ENCODE data around the gene TGM1.
"Not testable (repeated sequence)": the region's sequence is repeated elsewhere in the genome, so short reads cannot be mapped to it uniquely, and the experiment has no call there.

The TGM1 gene

DNA sequence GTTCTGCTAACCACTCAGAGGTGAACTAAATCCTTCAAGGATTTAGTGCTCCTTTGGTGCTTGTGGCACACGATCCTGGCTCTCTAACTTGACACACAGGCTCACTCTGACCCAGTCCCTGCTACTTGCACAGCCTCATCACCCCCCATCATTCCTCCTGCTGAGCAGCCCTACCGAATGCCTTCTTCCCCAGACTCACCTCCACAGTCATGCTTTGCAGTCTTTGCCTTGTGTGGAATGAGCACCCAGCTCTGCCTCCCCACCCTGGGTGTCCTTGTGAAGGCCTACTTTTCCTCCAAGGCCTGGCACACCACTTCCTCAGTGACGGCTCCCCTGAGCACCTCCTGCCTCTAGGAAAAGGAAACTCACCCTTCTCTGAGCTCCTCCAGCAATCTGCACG is 12.6 kb downstream of the TGM1 start:
- no peak for TF ChIP-seq CTCF (IDR thresholded peaks at IDR 0.05; ENCODE audit: control insufficient read depth, insufficient read depth, low read depth, low read length, missing control alignments)
- no peak for DNase-seq (ENCODE audit: low read depth)
- no peak overlapping the region for H3K4me3 ChIP-seq (ENCODE audit: control insufficient read depth, low read depth, low read length)

- no peak for TF ChIP-seq CTCF (IDR thresholded peaks at IDR 0.05; ENCODE audit: control insufficient read depth, insufficient read depth, low read depth, low read length, missing control alignments)
- DNase-seq (ENCODE audit: low read depth), result no peak
- no peak overlapping the region for H3K4me3 ChIP-seq (ENCODE audit: control insufficient read depth, low read depth, low read length)
Observed at GRCh38 chr14:24249230-24250021, 13.6 kb downstream of the TGM1 start.

DNA sequence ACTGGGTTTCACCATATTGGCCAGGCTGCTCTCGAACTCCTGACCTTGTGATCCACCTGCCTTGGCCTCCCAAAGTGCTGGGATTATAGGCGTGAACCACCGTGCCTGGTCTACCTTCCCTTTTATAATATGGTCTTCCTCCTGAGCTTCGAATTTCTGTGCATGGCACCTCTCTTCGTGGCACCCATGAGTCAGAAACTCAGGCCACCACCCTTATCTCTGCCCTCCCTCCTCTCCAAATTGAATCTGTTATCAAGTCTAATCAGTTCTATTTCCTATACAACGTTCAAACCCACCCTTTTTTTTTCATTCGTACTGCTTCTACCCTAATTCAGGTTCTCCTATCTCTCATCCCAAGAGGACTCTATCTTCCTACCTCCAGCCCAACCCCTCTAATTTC is 15.6 kb downstream of the TGM1 start:
- no peak for DNase-seq (ENCODE audit: low read depth)
- H3K4me3 ChIP-seq (ENCODE audit: control insufficient read depth, low read depth, low read length), result no peak overlapping the region
- no peak for TF ChIP-seq CTCF (IDR thresholded peaks at IDR 0.05; ENCODE audit: control insufficient read depth, insufficient read depth, low read depth, low read length, missing control alignments)

DNA sequence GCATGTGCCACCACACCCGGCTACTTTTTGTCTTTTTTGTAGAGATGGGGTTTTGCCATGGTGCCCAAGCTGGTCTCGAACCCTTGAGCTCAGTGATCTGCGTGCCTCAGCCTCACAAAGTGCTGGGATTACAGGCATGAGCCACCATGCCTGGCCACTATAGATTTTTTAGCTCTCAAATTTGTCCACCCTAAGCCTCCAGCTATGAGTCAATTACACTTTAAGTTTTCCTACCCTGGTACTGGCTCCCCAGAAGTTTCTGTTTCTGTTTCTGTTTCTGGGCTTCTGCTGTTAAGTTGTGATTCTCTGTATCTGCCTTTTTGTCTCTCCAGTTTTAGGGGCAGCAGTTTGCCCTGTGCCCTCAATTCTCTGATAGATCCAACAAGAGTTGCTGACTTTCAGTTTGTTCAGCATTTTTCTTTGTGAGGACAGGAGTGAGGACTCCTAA is 16.2 kb downstream of the TGM1 start:
- H3K4me3 ChIP-seq (ENCODE audit: control insufficient read depth, low read depth, low read length), result no peak overlapping the region
- TF ChIP-seq CTCF (IDR thresholded peaks at IDR 0.05; ENCODE audit: control insufficient read depth, insufficient read depth, low read depth, low read length, missing control alignments), result no peak
- no peak for DNase-seq (ENCODE audit: low read depth)

- not testable (repeated sequence) for DNase-seq (ENCODE audit: low read depth); H3K4me3 ChIP-seq (ENCODE audit: control insufficient read depth, low read depth, low read length)
Observed at GRCh38 chr14:24245350-24245749, 17.6 kb downstream of the TGM1 start.

DNA sequence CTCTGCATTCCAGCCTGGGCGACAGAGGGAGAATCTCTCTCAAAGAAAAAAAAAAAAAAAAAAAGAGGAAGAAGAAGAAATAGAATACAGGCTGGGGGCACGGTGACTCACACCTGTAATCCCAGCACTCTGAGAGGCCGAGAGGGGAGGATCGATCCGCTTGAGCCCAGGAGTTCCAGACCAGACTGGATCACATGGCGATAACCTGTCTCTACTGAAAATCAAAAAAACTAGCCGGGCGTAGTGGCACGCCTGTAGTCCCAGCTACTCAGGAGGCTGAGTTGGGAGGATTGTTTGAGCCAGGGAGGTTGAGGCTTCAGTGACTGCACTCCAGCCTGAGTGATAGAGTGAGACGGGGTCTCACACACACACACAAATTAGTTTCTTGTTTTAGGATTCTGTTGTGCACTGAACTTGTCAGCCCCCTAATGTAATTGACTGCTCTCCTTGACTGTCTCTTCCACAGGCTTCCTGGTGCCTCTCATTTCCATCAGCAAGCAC is 19.6 kb downstream of the TGM1 start:
- DNase-seq (ENCODE audit: low read depth), result no peak
- TF ChIP-seq CTCF (IDR thresholded peaks at IDR 0.05; ENCODE audit: control insufficient read depth, insufficient read depth, low read depth, low read length, missing control alignments), result no peak
- peak overlapping the region; percentile 85 for H3K4me3 ChIP-seq (ENCODE audit: control insufficient read depth, low read depth, low read length)

GRCh38 chr14:24241829-24242443 is 21.0 kb downstream of the TGM1 start:
- peak; percentile 54 for TF ChIP-seq CTCF (IDR thresholded peaks at IDR 0.05; ENCODE audit: control insufficient read depth, insufficient read depth, low read depth, low read length, missing control alignments)
- peak overlapping the region; percentile 85 for H3K4me3 ChIP-seq (ENCODE audit: control insufficient read depth, low read depth, low read length)
- DNase-seq (ENCODE audit: low read depth), result peak; percentile 63

All from AG09309 (cell line).